GM19328 (cell line): ENCODE data around the gene ADAM10.

Experiments
- ATAC-seq: cut with Tn5 transposase; IDR thresholded peaks from one replicate; pipeline ENCODE4 v1.9.1; 2021; ENCODE audit warnings: mild to moderate bottlenecking, moderate library complexity; ENCODE audit not compliant: unreplicated experiment

Gene ADAM10

DNA sequence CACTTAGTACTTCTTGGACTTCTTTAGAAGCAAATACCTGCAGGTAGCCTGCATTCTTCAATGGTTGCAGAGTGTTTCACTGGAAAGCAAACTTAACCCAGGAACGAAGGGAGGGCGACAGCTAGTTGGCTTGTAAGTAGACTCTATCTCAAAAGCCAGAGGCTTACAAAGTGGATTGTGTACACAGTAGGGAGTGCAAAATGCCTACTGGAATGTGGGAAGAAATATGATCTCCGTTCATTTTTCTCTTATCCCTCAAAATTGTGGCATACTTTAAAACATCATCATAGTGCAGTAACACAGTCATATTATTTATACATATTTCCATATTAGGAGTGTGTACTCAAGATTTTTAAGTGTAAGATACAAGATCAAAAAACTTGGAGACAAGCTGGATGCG lies 162.0 kb downstream of the ADAM10 start:
- ATAC-seq = no peak

GRCh38 chr15:58585693-58586443 lies 163.6 kb downstream of the ADAM10 start:
- ATAC-seq = no peak

DNA sequence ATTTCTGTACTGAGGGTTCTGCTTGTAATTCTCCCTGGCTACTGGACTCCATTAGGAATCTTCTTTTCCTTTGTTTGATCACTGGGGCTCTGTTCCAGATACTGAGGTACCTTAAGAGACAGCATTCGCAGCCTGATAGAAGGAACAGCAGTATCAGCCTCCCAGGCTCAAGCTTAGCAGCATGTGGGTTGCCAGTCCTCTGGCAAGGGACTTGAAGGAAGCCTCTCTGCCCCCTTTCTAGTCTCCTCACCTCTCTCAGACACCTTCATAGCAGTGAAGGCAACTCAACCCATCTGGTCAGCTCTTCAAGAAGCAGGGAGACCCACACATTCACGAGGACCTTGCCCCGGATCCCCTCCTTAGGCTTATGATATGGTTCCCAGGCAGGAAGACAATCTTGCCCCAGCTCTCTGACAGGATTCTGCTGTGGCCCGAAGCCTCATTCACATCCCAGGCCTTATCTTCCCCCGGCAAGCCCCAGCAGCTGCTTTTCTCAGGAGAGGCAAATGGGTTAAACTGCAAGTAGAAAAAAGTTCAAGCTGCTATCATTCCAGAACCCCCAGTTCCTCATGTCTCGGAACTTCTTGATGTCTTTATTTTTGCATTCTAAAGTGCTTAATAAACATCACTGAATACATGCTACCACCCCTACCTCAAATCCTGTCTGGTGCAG lies 164.6 kb downstream of the ADAM10 start:
- ATAC-seq = no peak

- ATAC-seq = no peak
Measured at GRCh38 chr15:58583171-58583908, 166.2 kb downstream of the ADAM10 start.

GRCh38 chr15:58582160-58582559 lies 167.3 kb downstream of the ADAM10 start:
- ATAC-seq = no peak

GRCh38 chr15:58576657-58577056 lies 172.8 kb downstream of the ADAM10 start:
- ATAC-seq = no peak

- ATAC-seq = no peak
Measured at GRCh38 chr15:58575045-58575786, 174.3 kb downstream of the ADAM10 start.

- no peak for ATAC-seq
Measured at GRCh38 chr15:58574631-58575030, 174.9 kb downstream of the ADAM10 start.

- no peak for ATAC-seq
Measured at GRCh38 chr15:58573270-58573669, 176.2 kb downstream of the ADAM10 start.

DNA sequence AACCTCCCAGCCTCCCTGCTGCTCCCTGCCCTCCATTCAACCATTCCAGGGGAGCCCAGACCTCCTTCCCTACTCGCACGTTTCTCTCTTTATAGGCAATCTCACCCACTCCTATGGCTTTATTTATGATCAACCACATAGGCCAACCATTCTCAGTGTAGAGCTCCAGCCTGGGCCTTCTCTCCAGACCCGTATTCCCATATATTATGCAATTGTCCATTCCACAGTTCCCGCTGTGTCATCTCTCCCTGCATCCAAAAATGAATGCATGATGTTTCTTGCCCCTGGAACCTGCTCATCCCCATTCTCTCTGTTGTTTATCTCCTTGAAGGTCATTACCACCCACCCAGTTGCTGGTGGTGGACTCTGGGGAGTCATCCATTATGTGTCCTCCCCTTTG lies 177.0 kb downstream of the ADAM10 start:
- no peak for ATAC-seq

- ATAC-seq = no peak
Measured at GRCh38 chr15:58571491-58571890, 178.0 kb downstream of the ADAM10 start.

- ATAC-seq = no peak
Measured at GRCh38 chr15:58569455-58569854, 180.1 kb downstream of the ADAM10 start.

DNA sequence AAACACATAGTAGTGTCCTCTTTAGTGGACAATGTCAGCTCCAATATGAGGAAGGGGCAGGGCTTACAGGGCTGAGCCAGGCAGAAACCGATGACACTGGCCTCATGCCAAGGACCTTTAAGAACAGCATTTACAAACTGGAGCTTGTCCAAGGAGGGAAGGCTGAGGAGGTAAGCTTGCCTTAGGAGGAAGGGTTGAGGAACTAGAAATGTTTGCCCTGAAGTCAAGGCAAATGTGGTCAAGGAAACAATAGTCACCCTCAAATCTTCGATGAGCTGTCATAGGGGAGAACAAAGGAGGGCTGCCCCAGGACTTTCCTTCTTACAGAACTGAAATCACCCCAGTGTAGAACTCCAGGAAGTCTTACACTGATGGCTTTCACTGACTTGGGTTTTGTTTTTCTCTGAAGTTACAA lies 181.3 kb downstream of the ADAM10 start:
- ATAC-seq = no peak

GRCh38 chr15:58566029-58566428 lies 183.5 kb downstream of the ADAM10 start:
- no peak for ATAC-seq

DNA sequence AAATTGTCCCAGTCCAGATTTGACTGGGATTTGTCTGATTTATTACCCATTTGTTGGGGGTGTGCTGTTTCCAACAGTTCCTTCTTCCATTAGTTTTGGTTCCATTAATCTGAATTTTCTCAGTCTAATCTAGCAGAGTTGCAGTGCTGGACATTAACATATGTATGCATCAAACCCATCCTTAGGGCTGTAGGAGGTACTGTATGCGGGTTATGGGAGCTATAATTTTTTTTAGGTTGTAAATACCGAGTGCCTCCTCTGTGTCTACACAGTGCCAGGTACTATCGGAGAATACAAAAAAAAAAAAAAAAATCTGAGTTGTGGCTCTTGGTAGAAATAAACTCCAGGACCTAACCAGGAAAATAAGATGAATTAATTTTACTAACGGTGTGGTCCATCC lies 183.9 kb downstream of the ADAM10 start:
- ATAC-seq = no peak

- ATAC-seq = no peak
Measured at GRCh38 chr15:58564981-58565380, 184.5 kb downstream of the ADAM10 start.

DNA sequence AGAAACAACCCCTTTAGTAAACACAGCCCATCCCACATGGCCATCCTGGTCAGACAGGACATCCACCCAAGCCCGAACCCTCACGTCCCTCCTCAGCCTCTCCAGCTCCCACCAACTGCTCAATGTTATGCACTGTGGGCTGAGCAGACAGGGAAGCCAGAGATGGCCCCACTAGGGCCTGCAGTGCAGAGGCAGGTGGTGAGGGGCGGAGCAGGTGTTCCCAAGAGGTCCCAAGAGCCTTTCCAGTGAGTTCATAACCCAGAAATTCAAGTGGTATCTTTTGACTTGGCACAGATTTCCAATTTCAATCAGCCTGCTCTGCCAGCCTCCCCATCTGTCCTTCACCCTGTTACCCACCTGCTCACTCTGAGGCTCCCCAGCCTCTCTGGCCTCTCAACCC lies 187.4 kb downstream of the ADAM10 start:
- no peak for ATAC-seq

DNA sequence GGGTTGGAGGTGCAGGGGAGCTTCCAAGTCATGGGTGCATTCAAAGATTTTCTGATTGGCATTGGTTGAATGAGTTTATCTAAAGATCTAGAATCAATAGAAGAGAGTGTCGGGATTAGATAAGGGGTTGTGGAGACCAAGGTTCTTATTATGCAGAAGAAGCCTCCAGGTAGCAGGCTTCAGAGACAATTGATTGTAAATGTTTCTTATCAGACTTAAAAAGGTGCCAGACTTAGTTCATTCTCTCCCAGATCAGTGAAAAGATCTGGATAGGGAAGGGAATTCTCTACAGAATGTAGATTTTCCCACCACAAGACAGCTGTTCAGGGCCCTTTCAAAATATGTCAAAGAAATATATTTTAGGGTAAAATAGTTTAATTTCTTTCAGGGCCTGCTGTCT lies 188.2 kb downstream of the ADAM10 start:
- ATAC-seq = no peak

GRCh38 chr15:58559904-58560588 lies 189.5 kb downstream of the ADAM10 start:
- no peak for ATAC-seq

GRCh38 chr15:58558777-58559176 lies 190.7 kb downstream of the ADAM10 start:
- no peak for ATAC-seq

DNA sequence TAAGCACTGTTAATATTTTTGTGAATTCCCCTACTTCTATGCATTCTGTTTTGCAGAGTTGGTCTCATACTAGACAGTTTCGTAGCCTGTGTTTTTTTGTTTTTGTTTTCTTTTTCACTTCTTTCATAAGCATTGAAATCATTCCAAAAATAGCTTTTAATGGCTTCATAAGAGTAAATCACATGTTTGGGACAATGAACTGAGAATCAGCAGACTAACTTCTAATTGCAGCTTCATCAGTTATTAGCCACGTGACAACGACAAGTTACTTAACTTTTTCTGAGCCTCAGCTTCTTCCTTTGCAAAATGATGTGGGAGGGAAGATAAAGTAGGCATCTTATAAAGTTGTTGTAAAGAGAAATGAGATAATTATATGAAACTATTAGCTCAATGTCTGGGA lies 193.0 kb downstream of the ADAM10 start:
- ATAC-seq = no peak
